OCI-LY7 (cell line): ENCODE results near the gene UBE3C. TPM values are rescaled to one million over a fixed set of nuclear protein-coding genes. Genes with fewer than 3 reads are reported as not detected.
A peak's percentile ranks its signal among the peaks of the same experiment; 100 is the strongest.

Experiments used
- BruUV-seq: library from RNA; stranded (reverse); fragments of 400-500 nt; replicated peaks from 2 replicates; lab custom pipeline; 2021; lab: Mats Ljungman, UMichigan
- CTCF ChIA-PET: fragments of 300-600 bp; sonication (Branson Sonifier 250); formaldehyde crosslinking; loops from one replicate; lab custom pipeline; 2022; ENCODE audit warnings: antibody characterized with exemption; ENCODE audit not compliant: unreplicated experiment; lab: Charles Lee
- POLR2A ChIA-PET: fragments of 300-600 bp; sonication (Branson Sonifier 250); formaldehyde crosslinking; loops from one replicate; lab custom pipeline; 2022; ENCODE audit warnings: antibody characterized with exemption; lab: Charles Lee
- DNase-seq: peaks from one replicate; pipeline ENCODE4 v3.0.0-alpha.2; 2015; ENCODE audit warnings: low spot score
- H2AFZ ChIP-seq: fragments of 200-600 bp; sonication (generic), shearing (Covaris generic); 2 replicates; pipeline ENCODE4 v1.6.1; 2014; ENCODE audit warnings: mild to moderate bottlenecking, antibody characterized with exemption, low read length, moderate library complexity
- H3K27ac ChIP-seq: fragments of 200-600 bp; sonication (generic); 2 replicates; pipeline ENCODE4 v1.5.1; 2014; ENCODE audit warnings: mixed run types, low read depth, mild to moderate bottlenecking, moderate library complexity, low read length, inconsistent platforms; ENCODE audit not compliant: poor library complexity, severe bottlenecking
- H3K36me3 ChIP-seq: fragments of 200-600 bp; sonication (generic); 2 replicates; pipeline ENCODE4 v1.6.1; 2014; ENCODE audit warnings: mild to moderate bottlenecking, antibody characterized with exemption, low read length, moderate library complexity, mixed read lengths; ENCODE audit not compliant: insufficient read depth
- H3K4me1 ChIP-seq: fragments of 200-600 bp; sonication (generic); 2 replicates; pipeline ENCODE4 v1.5.1; 2014; ENCODE audit warnings: mild to moderate bottlenecking, low read length; ENCODE audit not compliant: insufficient read depth, poor library complexity, severe bottlenecking
- H3K4me2 ChIP-seq: fragments of 200-600 bp; sonication (generic); 2 replicates; pipeline ENCODE4 v1.6.1; 2014; ENCODE audit warnings: mild to moderate bottlenecking, low read length
- H3K4me3 ChIP-seq: fragments of 200-600 bp; sonication (generic); 2 replicates; pipeline ENCODE4 v1.5.1; 2014; ENCODE audit warnings: mild to moderate bottlenecking, low read depth, low read length; ENCODE audit not compliant: poor library complexity, severe bottlenecking
- H3K79me2 ChIP-seq: fragments of 200-600 bp; sonication (generic); 2 replicates; pipeline ENCODE4 v1.6.1; 2016; ENCODE audit warnings: low read depth, mild to moderate bottlenecking, low read length, moderate library complexity, mixed read lengths; ENCODE audit not compliant: insufficient read depth
- H3K9me2 ChIP-seq: fragments of 200-600 bp; sonication (generic); 2 replicates; pipeline ENCODE4 v1.6.1; 2016; ENCODE audit warnings: mild to moderate bottlenecking, low read length, mixed read lengths; ENCODE audit not compliant: insufficient read depth
- H3K9me3 ChIP-seq: fragments of 200-600 bp; sonication (generic); 2 replicates; pipeline ENCODE4 v1.6.1; 2014; ENCODE audit warnings: mild to moderate bottlenecking, mixed run types, low read length, mixed read lengths
- H4K20me1 ChIP-seq: fragments of 200-600 bp; sonication (generic); 2 replicates; pipeline ENCODE4 v1.6.1; 2014; ENCODE audit warnings: mild to moderate bottlenecking, antibody characterized with exemption, low read length, moderate library complexity, mixed read lengths; ENCODE audit not compliant: insufficient read depth
- EZH2phosphoT487 ChIP-seq: fragments of 200-600 bp; sonication (generic); IDR thresholded peaks from 2 replicates; pipeline ENCODE4 v1.6.1; 2018; ENCODE audit warnings: low read depth, borderline replicate concordance, mild to moderate bottlenecking, mixed run types, antibody characterized with exemption, low read length, moderate library complexity, mixed read lengths
- intact Hi-C: fragments of 100-400 bp; cut with micrococcal nuclease; formaldehyde crosslinking; loops from one replicate; pipeline ENCODE4 v1.10.0; 2022; ENCODE audit not compliant: unreplicated experiment
- total RNA-seq, 2 experiments: library from RNA; depleted of rRNA in 1 of 2; stranded (reverse); fragments of >200 nt in 1 of 2; shearing (Covaris generic) in 1 of 2; gene quantifications; 2 replicates each; pipeline ENCODE4 v1.2.3, GENCODE V29; 2014 to 2022
- TF ChIP-seq, protein P1 (sequence below): fragments of 200-600 bp; sonication (generic); conservative IDR thresholded peaks from 2 replicates; pipeline ENCODE4 v1.5.1; 2014; ENCODE audit warnings: mild to moderate bottlenecking, antibody characterized with exemption, low read length, moderate library complexity, mixed read lengths

The UBE3C gene
- total RNA-seq, 2 experiments from 2014 or later = 60.4 to 66.1 TPM

DNA sequence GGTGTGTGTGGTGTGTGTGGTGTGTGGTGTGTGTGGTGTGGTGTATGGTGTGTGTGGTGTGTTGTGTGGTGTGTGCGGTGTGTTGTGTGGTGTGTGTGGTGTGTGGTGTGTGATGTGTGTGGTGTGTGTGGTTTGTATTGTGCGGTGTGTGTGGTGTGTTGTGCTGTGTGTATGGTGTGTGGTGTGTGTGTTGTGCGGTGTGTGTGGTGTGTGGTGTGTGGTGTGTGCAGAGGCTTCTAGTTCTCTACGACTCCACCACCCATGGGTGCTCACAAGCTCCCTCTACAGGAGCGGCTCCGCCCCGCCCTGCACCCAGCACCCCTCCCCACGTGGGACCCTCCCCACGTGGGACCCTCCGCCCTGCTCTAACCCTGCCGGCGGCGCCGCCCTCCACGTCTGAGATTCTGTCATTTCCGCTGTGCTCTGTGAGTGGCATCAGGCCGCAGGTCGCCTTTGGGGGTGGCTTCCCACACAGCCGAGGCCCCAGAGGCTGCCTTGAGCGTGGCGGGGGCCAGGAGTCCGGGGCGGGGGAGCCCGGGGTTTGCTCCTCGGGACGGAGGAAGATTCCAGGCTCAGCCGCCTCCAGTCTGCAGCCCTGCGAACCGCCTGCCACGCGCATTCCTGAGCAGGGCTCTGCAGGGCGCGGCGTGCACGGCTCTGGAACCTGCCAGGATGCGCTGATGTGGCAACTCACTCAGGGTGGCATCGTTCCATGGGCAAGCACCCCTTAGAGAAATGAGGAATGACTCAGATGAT lies 161.1 kb downstream of the UBE3C start:
- no peaks in the 10 kb centered on the region for H4K20me1 ChIP-seq
- peaks cover 14% of the 10 kb centered on the region for H3K4me1 ChIP-seq
- no TSS peak for BruUV-seq
- intact Hi-C loops = no loop called here
- TF ChIP-seq, protein P1, sequence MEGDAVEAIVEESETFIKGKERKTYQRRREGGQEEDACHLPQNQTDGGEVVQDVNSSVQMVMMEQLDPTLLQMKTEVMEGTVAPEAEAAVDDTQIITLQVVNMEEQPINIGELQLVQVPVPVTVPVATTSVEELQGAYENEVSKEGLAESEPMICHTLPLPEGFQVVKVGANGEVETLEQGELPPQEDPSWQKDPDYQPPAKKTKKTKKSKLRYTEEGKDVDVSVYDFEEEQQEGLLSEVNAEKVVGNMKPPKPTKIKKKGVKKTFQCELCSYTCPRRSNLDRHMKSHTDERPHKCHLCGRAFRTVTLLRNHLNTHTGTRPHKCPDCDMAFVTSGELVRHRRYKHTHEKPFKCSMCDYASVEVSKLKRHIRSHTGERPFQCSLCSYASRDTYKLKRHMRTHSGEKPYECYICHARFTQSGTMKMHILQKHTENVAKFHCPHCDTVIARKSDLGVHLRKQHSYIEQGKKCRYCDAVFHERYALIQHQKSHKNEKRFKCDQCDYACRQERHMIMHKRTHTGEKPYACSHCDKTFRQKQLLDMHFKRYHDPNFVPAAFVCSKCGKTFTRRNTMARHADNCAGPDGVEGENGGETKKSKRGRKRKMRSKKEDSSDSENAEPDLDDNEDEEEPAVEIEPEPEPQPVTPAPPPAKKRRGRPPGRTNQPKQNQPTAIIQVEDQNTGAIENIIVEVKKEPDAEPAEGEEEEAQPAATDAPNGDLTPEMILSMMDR = peak; percentile 42; the same call in 1 of the 2 replicates
- no peak for TF ChIP-seq EZH2phosphoT487
- H3K27ac ChIP-seq = no peak overlapping the region
- no peaks in the 10 kb centered on the region for H3K79me2 ChIP-seq
- ChIA-PET POLR2A (no interaction called here), CTCF (no interaction called here)
- no peak for DNase-seq
- no peaks in the 10 kb centered on the region for H3K36me3 ChIP-seq
- H3K9me2 ChIP-seq = no peaks in the 10 kb centered on the region
- H2AFZ ChIP-seq = no peak overlapping the region
- H3K4me2 ChIP-seq = no peak overlapping the region
- H3K4me3 ChIP-seq = no peak overlapping the region
- H3K9me3 ChIP-seq = no peaks in the 10 kb centered on the region

DNA sequence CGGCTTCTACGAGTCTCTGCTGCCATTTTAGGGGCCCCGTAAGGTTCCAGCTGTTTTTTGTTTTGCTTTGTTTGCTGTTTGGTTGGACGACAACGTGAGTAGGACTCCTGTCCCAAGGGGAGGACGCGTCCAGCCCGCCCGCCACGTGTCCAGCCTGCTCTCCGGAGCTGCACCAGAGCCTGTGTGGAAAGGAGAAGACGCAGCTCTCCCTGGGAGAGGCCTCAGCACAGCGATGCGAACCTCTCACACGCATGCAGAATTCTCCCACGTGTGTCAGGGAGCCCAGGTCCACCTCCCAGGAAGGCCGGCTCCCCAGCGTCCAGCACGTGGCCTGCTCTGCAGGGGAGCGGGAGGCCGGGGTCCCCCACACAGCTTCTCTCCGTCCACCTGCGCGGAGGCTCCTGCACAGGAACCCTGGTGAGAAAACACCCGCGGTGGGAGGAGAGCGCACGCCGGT lies 161.7 kb downstream of the UBE3C start:
- Histone ChIP-seq H3K9me3 (no peaks in the 10 kb centered on the region), H3K4me2 (no peak overlapping the region), H3K9me2 (no peaks in the 10 kb centered on the region), H3K4me1 (peaks cover 14% of the 10 kb centered on the region), H3K4me3 (no peak overlapping the region), H3K36me3 (no peaks in the 10 kb centered on the region), H2AFZ (no peak overlapping the region), H4K20me1 (no peaks in the 10 kb centered on the region), H3K27ac (no peak overlapping the region), H3K79me2 (no peaks in the 10 kb centered on the region)
- no peak for TF ChIP-seq EZH2phosphoT487
- TF ChIP-seq, protein P1 = no peak
- intact Hi-C loops = no loop called here
- DNase-seq = no peak
- BruUV-seq = no TSS peak
- ChIA-PET CTCF (no interaction called here), POLR2A (no interaction called here)

DNA sequence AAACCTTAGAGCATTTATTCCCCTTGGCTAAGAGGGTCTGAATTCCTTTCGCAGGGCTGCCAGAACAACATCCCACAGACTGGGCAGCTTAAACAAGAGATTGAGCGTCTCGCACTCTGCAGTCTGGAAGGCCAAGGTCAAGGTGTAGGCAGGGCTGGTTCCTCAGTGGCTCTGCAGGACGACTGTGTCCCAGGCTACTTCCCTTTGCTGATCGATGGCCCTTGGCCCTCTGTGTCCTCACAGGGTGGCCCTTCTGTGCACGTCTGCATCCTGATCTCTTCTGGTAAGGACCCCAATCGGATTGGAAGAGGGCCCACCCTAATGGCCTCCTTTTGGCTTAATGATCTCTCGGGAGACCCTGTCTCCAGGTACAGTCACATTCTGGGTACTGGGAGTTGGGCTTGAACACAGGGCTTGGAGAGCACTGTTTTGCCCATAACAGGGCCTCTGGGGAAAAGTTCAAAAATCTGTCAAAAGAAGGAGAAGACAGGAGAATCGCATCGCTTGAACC lies 162.9 kb downstream of the UBE3C start:
- H2AFZ ChIP-seq = peak overlapping the region; percentile 94
- no peaks in the 10 kb centered on the region for H3K36me3 ChIP-seq
- H4K20me1 ChIP-seq = no peaks in the 10 kb centered on the region
- DNase-seq = no peak
- no peaks in the 10 kb centered on the region for H3K79me2 ChIP-seq
- peaks cover 21% of the 10 kb centered on the region for H3K4me1 ChIP-seq
- no peaks in the 10 kb centered on the region for H3K9me3 ChIP-seq
- intact Hi-C loops = no loop called here
- no peaks in the 10 kb centered on the region for H3K9me2 ChIP-seq
- ChIA-PET CTCF (no interaction called here), POLR2A (interaction anchor here (0.5 kb wide), 1 partner anchor 375 kb away, joined by 3 read pairs; no protein-coding TSS in a partner anchor)
- peak overlapping the region; percentile 54; the same call in 1 of the 2 replicates for H3K4me2 ChIP-seq
- no peak overlapping the region for H3K4me3 ChIP-seq
- TF ChIP-seq, protein P1 = no peak
- BruUV-seq = no TSS peak
- no peak overlapping the region for H3K27ac ChIP-seq
